CD1c-positive myeloid dendritic cell (primary cell): ENCODE results near the gene PRLR.

Experiments used
- DNase-seq: peaks from one replicate; pipeline ENCODE4 v3.0.0-alpha.2; 2016; ENCODE audit errors: extremely low spot score

PRLR gene

DNA sequence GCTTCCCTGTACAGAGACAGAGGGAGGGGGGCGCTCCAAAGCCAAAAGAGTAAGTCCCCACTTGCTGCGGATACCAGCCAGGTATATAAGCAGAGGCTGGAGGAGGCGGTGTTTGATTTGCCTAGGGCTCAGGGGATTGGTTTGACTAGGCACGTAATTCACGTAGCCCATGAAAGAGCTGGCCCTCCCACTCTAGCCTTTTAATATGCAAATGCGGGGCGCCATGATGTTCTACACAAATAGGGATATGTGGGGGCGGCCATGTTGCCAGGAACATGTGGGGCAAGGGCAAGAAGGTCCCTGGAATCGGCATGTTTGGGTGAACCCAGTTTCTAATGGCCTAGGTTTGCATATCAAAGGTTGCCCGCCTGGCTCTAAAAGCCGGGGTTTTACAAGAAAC, 3.3 kb upstream of the PRLR start:
- DNase-seq: no peak

DNA sequence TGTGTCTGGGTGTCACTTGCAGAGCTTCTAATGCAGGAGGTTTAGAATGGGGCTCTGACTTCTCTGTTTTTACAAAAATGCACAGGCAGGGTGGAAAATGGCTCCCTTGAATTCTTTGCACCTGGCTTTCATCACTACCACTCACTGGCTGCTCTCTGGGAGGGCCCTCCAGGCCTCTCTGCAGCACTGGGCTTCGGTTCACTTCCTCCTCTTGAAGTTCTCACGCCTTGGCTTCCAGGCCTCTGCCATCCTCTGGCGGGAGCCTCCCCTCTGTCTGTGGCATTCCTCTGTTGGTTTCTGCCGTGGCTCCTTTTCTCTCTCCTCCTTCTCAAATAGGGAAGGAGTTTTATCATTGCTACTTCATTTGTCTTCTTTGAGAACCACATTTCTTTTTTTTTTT, 2.8 kb upstream of the PRLR start:
- DNase-seq: no peak

DNA sequence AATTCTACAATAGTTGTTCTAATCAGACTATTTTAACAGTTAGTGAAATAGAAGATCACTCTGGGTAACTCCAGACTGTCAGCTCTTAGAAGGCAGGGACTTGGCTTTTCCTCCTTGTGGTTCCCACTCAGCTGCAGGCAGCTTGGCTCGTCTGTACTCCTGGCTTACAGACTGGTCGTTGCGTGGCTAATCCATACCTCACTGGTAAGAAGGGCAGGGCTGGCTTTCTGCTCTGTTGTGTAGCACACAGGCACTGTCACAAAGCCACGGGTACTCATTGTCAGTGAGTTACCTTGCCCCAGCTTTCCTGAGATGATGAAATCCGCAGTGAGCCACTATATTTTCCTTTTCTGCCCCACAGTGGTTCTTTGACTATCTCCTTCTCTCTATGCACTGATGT, 1.8 kb upstream of the PRLR start:
- DNase-seq: no peak

DNA sequence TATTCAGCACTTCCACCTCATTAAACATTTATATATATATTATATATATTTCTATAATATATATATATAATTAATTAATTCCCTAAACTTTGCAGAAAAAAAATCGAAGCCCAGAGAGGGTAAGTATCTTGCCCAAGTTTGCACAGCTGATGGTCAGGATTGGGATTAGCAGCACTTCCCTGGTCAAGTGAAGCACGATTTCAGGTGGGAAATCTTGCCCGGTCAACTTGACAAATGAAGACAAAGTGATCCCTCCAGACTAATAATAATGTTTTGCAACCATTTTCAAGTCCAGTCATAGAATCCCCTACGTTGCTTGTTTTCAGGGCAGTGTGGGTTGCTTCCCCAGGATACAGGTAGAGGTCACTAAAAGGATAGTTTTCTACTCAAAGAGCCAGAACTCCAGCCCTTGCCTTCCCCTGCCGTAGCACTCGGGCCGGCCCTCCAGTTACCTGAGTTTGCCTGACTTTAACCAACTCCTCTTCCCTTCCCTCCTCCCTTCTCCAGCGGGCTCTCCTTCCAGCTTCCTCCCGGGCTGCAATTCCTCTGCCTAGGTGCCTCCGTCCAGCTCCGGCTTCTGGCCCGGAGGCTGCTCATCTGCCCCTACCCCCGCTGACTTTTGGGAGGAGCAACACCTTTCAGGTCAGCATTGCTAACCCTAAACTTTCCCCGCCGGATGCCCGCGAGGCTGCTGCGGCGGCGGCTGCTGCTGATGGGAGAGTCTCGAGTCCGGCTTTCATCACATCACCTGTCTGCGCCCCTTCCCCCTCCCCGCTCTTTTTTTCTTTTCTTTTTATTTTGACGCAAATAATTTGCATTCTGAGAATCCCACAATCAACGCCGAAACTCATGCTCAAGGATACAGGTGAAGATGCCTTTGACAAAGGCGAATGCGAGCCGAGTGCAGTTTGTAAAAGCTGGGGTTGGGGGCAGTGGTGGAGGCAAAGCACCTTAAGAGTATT, 930 bp downstream of the PRLR start:
- DNase-seq: no peak

DNA sequence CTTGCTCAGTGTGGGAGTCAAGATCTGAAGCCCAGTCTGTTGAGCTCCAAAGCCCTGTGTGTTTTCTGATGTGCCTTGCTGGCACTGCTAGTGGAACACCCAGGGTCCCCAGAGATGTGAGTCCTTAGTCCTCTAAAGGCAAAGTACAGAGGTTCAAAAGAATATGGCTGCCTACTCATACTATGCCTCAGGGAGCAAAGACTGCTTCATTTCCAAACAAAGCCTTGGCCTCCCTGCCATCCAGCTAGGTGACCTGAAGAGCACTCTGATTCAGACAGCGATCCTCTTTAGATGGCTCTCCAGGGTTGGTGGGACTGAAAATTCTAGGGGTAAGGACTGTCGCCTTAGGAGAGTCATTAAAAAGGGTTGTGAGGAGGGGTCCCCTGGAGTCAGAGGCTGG, 2.0 kb downstream of the PRLR start:
- DNase-seq: no peak

DNA sequence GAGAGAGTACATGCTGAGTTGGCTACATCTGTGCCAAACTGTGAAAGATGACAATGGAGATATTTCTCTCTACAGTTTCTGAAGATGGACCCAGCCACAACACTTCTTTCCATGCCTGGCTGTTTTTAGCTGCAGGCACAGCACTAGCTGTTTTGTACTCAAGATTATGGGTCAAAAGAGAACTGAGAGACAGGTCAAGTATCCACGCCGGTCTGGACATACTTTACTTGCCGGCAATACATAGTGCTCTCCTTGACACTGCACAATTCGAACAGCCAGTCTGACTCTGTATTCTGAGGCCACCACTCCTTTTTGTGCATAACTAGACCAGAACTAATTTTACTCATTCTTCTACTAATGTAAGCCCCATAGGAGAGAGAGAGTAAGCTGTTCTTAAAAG, 2.6 kb downstream of the PRLR start:
- DNase-seq: no peak

DNA sequence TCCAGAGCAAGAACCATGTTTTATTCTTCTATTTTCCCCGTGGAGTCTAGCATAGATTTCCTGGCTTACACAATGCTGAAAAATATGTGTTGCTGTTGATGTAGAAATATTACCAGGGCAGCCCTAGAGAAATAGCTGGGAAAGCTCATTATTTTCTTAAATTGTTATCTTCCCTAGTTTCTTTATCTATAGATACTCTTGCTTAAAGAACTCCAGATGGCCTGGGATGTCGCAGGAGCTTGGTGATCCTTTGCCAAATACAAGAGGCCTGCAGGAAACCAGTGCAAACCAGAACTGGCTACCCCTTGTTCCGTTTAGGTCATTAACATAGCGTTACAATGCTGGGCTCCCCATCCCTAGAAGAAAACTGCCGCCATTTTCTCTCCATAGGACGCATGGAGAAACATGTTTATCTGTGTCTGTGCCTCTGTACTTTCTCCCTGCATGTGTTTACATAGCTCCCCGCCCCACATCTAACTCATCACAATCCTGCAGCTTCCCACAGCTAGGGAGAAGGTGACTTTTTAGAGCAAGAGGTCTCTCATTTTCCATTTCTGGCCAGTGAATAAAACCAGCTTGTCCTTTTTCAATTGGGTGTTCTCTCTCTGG, 6.4 kb downstream of the PRLR start:
- no peak for DNase-seq

DNA sequence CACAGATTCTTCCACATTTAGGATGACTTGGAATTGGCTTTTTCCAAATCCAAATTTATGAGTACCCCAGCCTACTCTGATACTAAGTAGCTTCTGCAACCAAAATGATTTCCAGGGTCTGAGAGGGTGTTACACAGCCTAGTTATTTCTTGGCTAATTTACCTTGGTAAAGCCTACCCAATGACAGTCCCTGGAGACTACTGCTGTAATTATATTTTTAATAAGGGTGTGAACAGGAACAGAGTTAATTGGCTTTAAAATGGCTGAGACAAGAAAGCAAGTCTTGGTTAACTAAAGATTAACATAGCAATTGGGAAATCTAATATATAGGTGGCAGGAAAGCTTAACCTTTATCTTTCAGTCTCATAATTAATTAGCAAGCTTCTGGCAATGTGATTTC, 9.3 kb downstream of the PRLR start:
- DNase-seq: no peak

DNA sequence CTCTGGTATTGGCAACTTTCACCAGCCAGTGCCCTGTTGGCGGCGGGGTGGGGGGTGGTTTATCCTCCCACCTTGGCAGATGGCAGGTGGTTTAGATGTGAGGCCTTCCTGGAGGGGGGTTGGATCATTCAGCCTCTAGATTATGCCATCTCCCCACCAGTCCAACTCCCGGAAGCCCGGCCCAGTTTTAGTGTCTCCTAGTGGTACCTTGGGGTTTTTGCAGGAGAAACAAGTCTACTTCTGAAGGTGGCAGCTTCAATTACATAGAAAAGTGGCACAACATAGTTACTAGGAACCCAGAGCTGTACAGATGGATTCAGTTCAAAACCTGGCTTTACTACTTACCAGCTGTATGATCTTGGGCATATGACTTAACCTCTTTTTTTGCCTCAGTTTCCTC, 11.3 kb downstream of the PRLR start:
- no peak for DNase-seq

DNA sequence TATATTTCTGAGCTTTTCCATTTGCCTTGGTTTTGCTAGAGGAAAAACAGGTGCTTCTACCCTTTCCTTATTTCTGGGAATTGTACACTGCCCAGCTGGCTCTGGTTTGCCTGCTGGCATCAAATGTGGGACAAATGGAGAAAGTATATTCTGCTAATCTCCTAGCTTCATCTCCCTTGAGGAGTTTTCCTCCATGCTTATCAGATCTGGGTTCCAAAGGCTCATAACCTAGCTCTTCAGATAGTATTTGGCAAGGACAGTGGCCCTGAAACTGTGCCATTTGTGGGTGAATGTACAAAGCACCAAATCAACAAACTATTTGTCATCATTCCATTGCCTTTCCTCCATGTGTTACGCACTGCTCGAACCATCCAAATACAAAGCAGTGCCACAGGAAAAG, 16.2 kb downstream of the PRLR start:
- no peak for DNase-seq

DNA sequence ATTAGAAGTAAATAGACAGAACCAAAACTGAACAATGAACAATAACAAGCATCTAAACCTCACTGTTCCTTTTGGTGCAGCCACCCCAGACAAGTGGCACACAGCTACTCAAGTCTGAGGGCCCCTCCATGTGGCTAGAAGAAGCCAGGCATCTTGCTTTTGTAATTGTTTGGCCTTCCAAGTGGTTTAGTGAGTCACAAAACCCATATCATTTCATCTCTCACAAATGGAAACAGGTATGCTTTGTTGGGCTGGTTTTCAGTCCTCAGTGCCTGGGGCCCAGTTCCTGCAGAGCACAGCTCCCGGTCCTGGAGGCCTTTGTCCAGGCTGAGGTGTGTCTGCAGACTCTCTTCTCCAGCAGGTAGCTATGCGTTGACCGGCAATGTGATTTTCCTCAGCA, 16.7 kb downstream of the PRLR start:
- no peak for DNase-seq

DNA sequence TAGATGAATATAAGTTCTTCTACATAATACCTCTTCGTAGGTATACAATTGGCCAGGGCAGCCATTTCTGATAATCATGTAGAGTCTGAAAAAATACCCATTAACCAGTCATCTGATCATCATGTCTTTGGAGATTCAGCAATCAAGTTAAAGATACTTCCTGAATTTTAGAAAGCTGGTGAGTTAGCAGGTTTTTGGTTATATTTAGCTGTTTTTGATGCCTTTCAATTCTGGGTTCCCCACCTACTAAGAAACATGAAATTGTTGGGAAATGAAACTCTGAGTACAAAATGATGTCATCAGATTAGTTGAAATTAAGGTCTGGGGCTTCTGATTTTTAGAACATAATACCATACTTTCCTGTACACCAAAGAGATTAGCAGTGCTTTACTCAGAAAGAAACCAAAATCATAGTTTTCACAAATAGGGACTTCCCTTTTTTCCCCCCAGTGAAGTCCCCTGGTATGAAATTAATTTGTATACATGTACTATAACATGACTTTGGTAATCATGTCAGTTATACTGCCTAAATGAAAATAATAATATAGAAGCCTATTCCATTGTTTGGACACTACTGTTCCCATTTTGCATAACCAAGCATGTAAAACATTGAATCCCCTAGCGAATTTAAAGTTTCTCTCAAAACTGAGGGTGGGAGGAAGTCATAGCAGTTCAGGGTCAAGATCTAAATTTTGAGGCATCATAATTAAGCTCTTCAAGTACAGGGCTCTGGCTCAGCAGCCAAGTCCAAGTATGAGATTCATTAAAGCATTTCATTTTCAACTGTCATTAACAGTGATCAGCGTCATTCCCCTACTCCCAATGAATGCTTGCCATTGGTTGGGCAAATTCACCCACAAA, 17.9 kb downstream of the PRLR start:
- DNase-seq: peak; percentile 54

DNA sequence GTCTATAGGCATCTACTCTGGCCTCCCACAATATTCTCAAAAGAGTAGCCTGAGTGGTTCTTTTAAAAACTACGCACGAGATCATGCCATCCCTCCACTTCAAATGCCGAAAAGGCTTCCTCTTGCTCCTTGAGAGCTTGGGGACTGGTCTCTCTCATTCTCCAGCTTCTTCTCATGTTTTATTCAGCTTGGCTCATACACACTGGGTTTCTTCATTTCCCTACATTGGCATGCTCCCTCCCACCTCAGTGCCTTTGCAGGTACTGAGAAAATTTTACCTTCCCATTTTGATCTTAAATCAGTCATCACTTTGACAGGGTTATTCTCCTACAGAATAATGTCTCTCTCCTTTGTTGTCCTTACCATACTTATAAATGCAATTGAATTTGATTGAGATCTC, 20.4 kb downstream of the PRLR start:
- DNase-seq: no peak

DNA sequence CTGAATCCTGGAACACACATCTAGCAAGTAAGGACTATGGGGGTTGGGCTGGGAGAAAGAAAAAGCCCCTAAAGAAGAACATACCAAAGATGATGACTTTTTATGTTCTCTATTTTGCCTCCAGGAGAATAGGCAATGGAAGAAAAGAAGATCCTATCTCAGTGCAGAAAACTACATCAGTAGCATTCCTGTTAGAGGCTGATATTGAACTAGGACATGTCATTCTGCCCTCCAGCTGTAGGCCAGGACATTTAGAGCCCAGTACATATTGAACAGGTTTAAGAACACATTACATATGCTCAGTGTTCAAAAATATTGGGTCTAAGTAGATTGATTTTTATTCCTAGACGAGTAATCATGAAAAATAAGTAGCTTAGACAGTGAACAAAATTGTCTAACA, 24.7 kb downstream of the PRLR start:
- no peak for DNase-seq

DNA sequence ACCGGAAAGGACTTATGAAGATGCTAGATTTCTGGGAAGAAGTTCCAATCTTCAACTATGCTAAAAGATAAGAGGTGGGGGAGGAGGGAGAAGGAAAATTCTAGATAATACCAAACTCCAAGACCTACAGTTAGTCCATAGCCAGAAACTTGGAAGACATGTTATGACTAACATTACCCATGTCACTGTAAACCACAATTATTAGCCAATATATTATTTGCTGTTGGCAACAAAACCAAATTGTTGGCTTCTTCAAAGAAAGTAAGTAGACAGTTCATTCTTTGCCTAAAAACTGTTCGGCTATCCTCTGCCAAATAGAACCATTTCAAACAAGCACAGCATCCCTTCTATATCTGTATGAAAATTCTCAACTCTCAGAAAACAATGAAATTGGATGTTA, 25.1 kb downstream of the PRLR start:
- no peak for DNase-seq

DNA sequence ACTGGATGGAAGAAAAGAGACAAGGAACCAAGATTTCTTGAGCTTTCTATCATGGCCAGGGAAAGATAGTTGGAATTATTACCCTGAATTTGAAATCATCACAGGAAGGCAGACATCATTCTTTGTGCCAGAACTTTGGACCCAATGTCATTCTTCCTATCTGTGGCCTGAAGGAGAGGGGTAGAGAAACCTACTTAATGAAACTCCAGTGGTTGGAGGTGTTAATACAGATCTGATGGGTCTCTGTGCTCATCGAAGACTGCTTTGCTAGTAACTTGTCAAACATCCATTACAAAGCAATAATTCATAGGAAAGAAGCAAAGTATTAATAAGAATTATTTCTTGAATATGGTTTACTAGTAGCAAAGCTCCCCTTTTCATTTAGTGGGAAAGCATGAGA, 26.9 kb downstream of the PRLR start:
- DNase-seq: no peak

DNA sequence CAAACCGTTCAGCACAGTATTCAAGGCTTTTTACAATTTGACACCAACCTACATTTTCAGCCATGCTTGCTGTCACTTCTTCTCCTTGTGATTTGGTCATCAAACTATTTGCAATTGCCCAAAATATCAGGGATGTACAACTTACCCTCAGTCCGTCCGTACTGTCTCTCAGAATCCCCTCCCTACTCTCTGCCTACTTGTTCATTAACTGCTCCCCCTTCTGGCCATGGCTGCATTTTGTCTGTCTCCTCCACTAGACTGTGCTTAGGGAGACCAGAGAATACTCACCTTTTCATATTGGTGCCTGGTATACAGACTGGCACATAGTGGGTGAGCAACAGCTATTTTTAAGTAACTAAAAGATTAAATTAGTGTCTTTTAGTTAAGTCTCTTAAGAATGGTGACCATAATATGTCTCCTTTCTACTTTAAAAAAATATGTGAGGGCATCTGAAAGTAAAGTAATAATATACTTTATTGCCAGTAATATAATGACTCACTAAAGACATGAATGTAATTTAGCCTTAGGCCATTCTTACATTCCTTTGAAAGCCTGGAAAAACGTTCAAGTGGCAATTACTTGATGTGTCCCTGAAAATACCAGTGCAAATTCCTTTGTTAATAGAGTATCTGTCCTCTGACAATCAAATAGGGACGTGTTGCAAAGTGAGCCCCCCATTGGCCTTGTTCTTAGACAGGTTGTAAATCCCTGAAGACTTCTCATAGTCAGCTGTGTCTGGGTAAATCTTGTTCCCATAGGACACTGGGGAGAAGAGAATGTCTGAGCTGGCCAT, 27.8 kb downstream of the PRLR start:
- peak; percentile 43 for DNase-seq

DNA sequence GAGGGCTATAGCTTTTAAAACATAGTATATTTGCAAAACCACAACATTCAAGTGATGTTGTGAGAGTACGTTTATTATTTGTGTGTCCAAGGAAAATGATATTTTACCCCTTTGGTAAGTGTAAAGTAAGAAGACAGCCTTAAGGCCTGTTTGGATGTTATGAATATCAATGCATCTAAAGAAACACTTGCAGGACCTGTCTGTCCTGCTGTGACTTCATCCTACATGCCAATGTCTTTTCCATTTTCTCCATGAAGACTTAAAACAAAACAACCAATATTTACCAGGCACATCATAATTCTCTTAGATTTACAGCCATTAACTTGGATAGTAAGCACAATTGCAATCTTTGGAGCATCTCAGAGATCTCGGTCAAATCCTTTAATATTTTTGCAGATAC, 29.0 kb downstream of the PRLR start:
- DNase-seq: no peak

DNA sequence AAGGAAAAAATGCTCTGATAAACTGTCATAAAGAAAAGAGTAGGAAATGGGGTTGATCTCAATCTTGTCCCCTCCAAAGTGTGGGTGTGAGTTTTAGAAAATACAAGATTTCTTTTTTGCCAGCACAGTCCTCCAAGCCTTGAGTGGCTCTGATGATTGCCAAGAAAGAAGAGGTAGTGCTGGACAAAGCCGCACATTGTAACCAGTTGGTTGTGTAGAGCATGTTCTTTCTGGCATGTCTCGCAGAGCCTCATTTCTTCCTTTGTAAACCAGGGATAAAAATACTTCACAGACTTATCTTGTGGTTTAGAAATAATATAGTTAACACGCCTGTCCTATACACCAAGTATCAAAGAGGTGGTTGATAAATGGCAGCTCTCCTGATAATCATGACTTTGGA, 30.4 kb downstream of the PRLR start:
- DNase-seq: no peak

DNA sequence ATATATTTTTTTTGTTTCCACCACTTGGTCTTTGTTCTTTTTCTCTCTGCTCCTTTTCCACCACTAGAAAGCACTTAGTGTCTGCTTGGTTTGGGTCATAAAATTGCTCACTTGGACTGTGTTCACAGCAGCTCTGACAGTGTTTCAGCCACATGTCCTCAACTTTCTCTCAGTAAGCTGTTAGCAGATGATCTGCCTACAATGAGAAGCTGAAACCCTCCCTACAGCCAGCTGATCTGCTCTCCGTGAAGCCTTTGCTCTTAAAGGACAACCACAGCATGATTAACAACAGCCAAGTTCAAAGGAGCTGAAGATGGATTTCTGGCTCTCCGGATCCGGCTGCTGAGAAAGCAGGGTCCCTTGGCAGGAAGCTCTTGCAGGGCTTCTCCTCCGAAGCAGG, 31.6 kb downstream of the PRLR start:
- DNase-seq: no peak

DNA sequence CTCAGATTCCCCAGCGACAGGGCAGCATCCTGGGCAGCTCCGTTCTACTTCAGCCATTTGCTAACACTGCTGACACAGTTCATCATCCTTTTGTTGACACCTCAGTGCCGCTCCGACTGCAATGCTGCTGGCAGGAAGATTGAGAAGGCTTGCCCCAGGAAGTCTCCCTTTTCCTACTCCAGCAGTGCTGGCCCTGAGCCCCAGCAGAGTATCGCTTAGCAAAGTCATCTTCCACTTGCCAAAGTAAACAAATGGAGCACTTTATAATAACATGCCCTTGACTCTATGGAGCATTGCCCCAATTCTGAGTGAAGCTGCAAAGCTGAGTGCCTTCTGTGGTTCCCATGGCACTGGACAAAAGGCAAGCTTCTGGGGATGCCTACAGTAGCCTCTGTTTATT, 32.2 kb downstream of the PRLR start:
- no peak for DNase-seq

DNA sequence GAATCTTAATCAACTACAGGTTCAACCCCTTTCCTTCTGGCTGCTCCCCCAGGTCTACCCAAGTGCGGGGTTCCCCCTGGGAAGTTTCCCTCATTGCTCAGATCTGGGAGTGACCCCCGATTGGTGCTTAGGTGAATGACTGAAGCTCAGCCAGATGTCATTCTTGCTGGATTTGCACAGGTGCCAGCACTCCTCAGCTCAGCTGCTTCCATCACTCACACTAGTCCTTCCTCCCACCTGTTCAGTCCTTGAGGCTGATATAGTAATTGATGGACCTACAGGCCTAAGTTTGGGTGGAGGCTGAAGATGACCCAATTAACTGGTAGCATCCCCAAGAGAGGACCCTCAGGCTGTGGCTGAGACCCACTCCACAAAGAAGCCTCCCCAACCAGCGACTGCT, 32.9 kb downstream of the PRLR start:
- DNase-seq: no peak
